PC-3 (cell line): Measurements from ENCODE around the gene NADK2. TPM values are rescaled to one million over a fixed set of nuclear protein-coding genes. Genes with fewer than 3 reads are reported as not detected.
"Not testable (repeated sequence)": the region's sequence is repeated elsewhere in the genome, so short reads cannot be mapped to it uniquely, and the experiment has no call there.

Experiments
- ATAC-seq: fragments of 200-7000 bp; cut with Tn5 transposase; 2 replicates; pipeline ENCODE4 v1.9.1; 2020; ENCODE audit warnings: mild to moderate bottlenecking, moderate library complexity
- BruUV-seq: library from RNA; stranded (reverse); fragments of 400-500 nt; replicated peaks from 2 replicates; lab custom pipeline; 2021; lab: Mats Ljungman, UMichigan
- CTCF ChIA-PET: fragments of 300-600 bp; sonication (Branson Sonifier 250); formaldehyde crosslinking; loops from one replicate; lab custom pipeline; 2022; ENCODE audit warnings: antibody characterized with exemption; lab: Charles Lee
- POLR2A ChIA-PET: fragments of 300-600 bp; sonication (Branson Sonifier 250); formaldehyde crosslinking; loops from one replicate; lab custom pipeline; 2022; ENCODE audit warnings: antibody characterized with exemption; ENCODE audit not compliant: unreplicated experiment; lab: Charles Lee
- DNase-seq: peaks from one replicate; pipeline ENCODE4 v3.0.0-alpha.2; 2015
- H2AFZ ChIP-seq: fragments of 300-600 bp; sonication (generic); 2 replicates; pipeline ENCODE4 v1.6.0; 2016; ENCODE audit warnings: antibody characterized with exemption, low read length
- H3F3A ChIP-seq: fragments of 300-600 bp; sonication (generic); one replicate; pipeline ENCODE4 v1.6.0; 2017; ENCODE audit warnings: antibody characterized with exemption, low read length, control low read depth, mild to moderate bottlenecking; ENCODE audit not compliant: unreplicated experiment
- H3K27ac ChIP-seq: fragments of 300-600 bp; sonication (generic); 2 replicates; pipeline ENCODE4 v1.5.1; 2016; ENCODE audit warnings: mild to moderate bottlenecking, low read length
- H3K27me3 ChIP-seq: fragments of 300-600 bp; sonication (generic); 2 replicates; pipeline ENCODE4 v1.6.1; 2016; ENCODE audit warnings: low read length, mixed read lengths
- H3K36me3 ChIP-seq: fragments of 300-600 bp; sonication (generic); 2 replicates; pipeline ENCODE4 v1.6.1; 2016; ENCODE audit warnings: low read depth, mixed run types, low read length, mixed read lengths
- H3K4me1 ChIP-seq: fragments of 300-600 bp; sonication (generic); 2 replicates; pipeline ENCODE4 v1.5.1; 2016; ENCODE audit warnings: low read length; ENCODE audit not compliant: insufficient read depth
- H3K4me2 ChIP-seq: fragments of 300-600 bp; sonication (generic); 2 replicates; pipeline ENCODE4 v1.6.0; 2016; ENCODE audit warnings: low read length
- H3K4me3 ChIP-seq: fragments of 300-600 bp; sonication (generic); 2 replicates; pipeline ENCODE4 v1.5.1; 2016; ENCODE audit warnings: mild to moderate bottlenecking, low read length, mixed read lengths
- H3K79me2 ChIP-seq: fragments of 300-600 bp; sonication (generic); 2 replicates; pipeline ENCODE4 v1.6.1; 2017; ENCODE audit warnings: low read length, mixed read lengths
- H3K9ac ChIP-seq: fragments of 300-600 bp; sonication (generic); 2 replicates; pipeline ENCODE4 v1.6.0; 2016; ENCODE audit warnings: mild to moderate bottlenecking, low read length
- H3K9me2 ChIP-seq: fragments of 300-600 bp; sonication (generic); replicated peaks from 2 replicates; pipeline ENCODE4 v1.6.1; 2016; ENCODE audit warnings: mixed run types, low read length, mixed read lengths
- H3K9me3 ChIP-seq: fragments of 300-600 bp; sonication (generic); 2 replicates; pipeline ENCODE4 v1.6.1; 2016; ENCODE audit warnings: low read length, mixed read lengths
- H4K20me1 ChIP-seq: fragments of 300-600 bp; sonication (generic); 2 replicates; pipeline ENCODE4 v1.6.1; 2016; ENCODE audit warnings: low read length, mixed read lengths
- CTCF ChIP-seq: fragments of 300-600 bp; sonication (generic); conservative IDR thresholded peaks from 2 replicates; pipeline ENCODE4 v1.5.1; 2017; ENCODE audit warnings: antibody characterized with exemption, low read depth, mild to moderate bottlenecking, low read length
- EZH2 ChIP-seq: fragments of 300-600 bp; sonication (generic); IDR thresholded peaks from one replicate; pipeline ENCODE4 v1.6.1; 2017; ENCODE audit warnings: antibody characterized with exemption, mild to moderate bottlenecking, low read length; ENCODE audit not compliant: unreplicated experiment
- EZH2phosphoT487 ChIP-seq: fragments of 300-600 bp; sonication (generic); IDR thresholded peaks from 2 replicates; pipeline ENCODE4 v1.6.1; 2018; ENCODE audit warnings: mild to moderate bottlenecking, antibody characterized with exemption, low read length, borderline replicate concordance
- intact Hi-C: fragments of 100-400 bp; cut with micrococcal nuclease; formaldehyde crosslinking; loops from 2 replicates; pipeline ENCODE4 v1.9.0; 2023
- total RNA-seq: library from RNA; depleted of rRNA; stranded (reverse); fragments of >200 nt; gene quantifications from 2 replicates; pipeline ENCODE4 v1.2.3, GENCODE V29; 2014

The NADK2 gene
- total RNA-seq, 1 experiment from 2014 or later: 17.7 TPM

GRCh38 chr5:36202521-36202961 lies 39.2 kb downstream of the NADK2 start:
- Histone ChIP-seq H3K9me3 (no peaks in the 10 kb centered on the region), H3K27ac (no peak overlapping the region), H3K4me1 (peaks cover 17% of the 10 kb centered on the region), H3K4me2 (no peak overlapping the region), H3K9ac (no peak overlapping the region), H3K27me3 (no peaks in the 10 kb centered on the region), H4K20me1 (no peaks in the 10 kb centered on the region), H3K36me3 (peaks cover 13% of the 10 kb centered on the region), H3F3A (no peaks in the 10 kb centered on the region), H3K4me3 (no peak overlapping the region), H3K79me2 (no peaks in the 10 kb centered on the region), H3K9me2 (no peaks in the 10 kb centered on the region), H2AFZ (no peak overlapping the region)
- BruUV-seq: no TSS peak
- TF ChIP-seq CTCF (no peak), EZH2 (no peak), EZH2phosphoT487 (no peak)
- intact Hi-C loops: loop anchor here (5.0 kb wide), 1 partner anchor 40 kb away; the partner anchor contains the start of gene NADK2
- CTCF ChIA-PET: interaction anchor here (0.7 to 1.0 kb wide), 2 partner anchors 25 to 124 kb away, joined by 4 read pairs; no protein-coding TSS in a partner anchor
- POLR2A ChIA-PET: interaction anchor here (0.6 kb wide), 1 partner anchor 35 kb away, joined by 6 read pairs; no protein-coding TSS in a partner anchor
- DNase-seq (peak; percentile 32), ATAC-seq (peak; percentile 67)

GRCh38 chr5:36200513-36200912 lies 41.2 kb downstream of the NADK2 start:
- no peak overlapping the region; the same call in 1 of the 2 replicates for H3K27ac ChIP-seq
- intact Hi-C loops: loop anchor here (5.0 kb wide), 1 partner anchor 42 kb away; the partner anchor contains the start of gene NADK2
- no peaks in the 10 kb centered on the region for H3K9me2 ChIP-seq
- TF ChIP-seq CTCF (no peak), EZH2phosphoT487 (no peak), EZH2 (no peak)
- peak overlapping the region; percentile 23; the same call in 1 of the 2 replicates for H3K4me2 ChIP-seq
- H3K36me3 ChIP-seq: peaks cover 28% of the 10 kb centered on the region
- no peak overlapping the region for H3K4me3 ChIP-seq
- BruUV-seq: no TSS peak
- POLR2A ChIA-PET: no interaction called here
- no peaks in the 10 kb centered on the region for H3K79me2 ChIP-seq
- no peaks in the 10 kb centered on the region for H3K9me3 ChIP-seq
- H3K9ac ChIP-seq: no peak overlapping the region
- peaks cover 17% of the 10 kb centered on the region for H3K4me1 ChIP-seq
- no peaks in the 10 kb centered on the region for H3K27me3 ChIP-seq
- no peaks in the 10 kb centered on the region for H3F3A ChIP-seq
- H2AFZ ChIP-seq: no peak overlapping the region
- H4K20me1 ChIP-seq: no peaks in the 10 kb centered on the region
- DNase-seq (peak; percentile 81), ATAC-seq (peak; percentile 100)
- CTCF ChIA-PET: interaction anchor here (0.5 kb wide), 1 partner anchor 192 kb away, joined by 6 read pairs; no protein-coding TSS in a partner anchor

DNA sequence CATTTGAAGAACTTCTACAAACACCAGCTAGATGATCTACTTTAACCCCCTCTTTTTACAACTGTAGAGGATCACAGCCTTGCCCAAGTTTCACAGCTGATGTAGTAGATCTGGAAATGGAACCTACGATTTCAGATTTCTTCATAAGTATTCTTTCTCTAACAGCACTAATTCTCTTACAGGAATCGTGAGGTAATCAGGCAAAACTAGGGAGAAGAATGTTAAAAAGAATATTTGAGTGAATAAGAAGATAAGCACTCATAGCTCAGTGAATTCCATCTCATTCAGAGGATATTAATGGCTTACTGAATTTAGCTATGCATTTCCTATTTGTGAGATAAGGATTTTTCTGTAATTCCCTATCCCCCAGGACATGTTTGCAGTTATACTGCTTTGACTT lies 42.1 kb downstream of the NADK2 start:
- DNase-seq (no peak), ATAC-seq (no peak)
- Histone ChIP-seq H3K9me2 (no peaks in the 10 kb centered on the region), H3K4me2 (no peak overlapping the region), H3K79me2 (no peaks in the 10 kb centered on the region), H2AFZ (no peak overlapping the region), H3K27ac (no peak overlapping the region), H3F3A (no peaks in the 10 kb centered on the region), H3K27me3 (no peaks in the 10 kb centered on the region), H3K9me3 (no peaks in the 10 kb centered on the region), H3K4me1 (peaks cover 17% of the 10 kb centered on the region), H4K20me1 (no peaks in the 10 kb centered on the region), H3K4me3 (no peak overlapping the region), H3K36me3 (peaks cover 37% of the 10 kb centered on the region), H3K9ac (no peak overlapping the region)
- no TSS peak for BruUV-seq
- POLR2A ChIA-PET: interaction anchor here (0.6 kb wide), 1 partner anchor 14 kb away, joined by 4 read pairs; no protein-coding TSS in a partner anchor
- intact Hi-C loops: loop anchor here (5.0 kb wide), 1 partner anchor 43 kb away; the partner anchor contains the start of gene NADK2
- TF ChIP-seq CTCF (no peak), EZH2phosphoT487 (no peak), EZH2 (no peak)
- CTCF ChIA-PET: no interaction called here

- H3K4me3 ChIP-seq, BruUV-seq, DNase-seq, H4K20me1 ChIP-seq, H2AFZ ChIP-seq, H3K27me3 ChIP-seq, H3K4me2 ChIP-seq, H3K79me2 ChIP-seq, H3K9ac ChIP-seq, ATAC-seq, CTCF ChIA-PET, H3K9me2 ChIP-seq, H3K9me3 ChIP-seq, POLR2A ChIA-PET, intact Hi-C loops, H3K27ac ChIP-seq, H3F3A ChIP-seq: not testable (repeated sequence)
- H3K36me3 ChIP-seq: peaks cover 38% of the 10 kb centered on the region
- H3K4me1 ChIP-seq: peaks cover 17% of the 10 kb centered on the region
Measured at GRCh38 chr5:36198783-36199182, 42.9 kb downstream of the NADK2 start.
